SK-N-SH (cell line): ENCODE data around the gene PARD3. TPM values are rescaled to one million over a fixed set of nuclear protein-coding genes. Genes with fewer than 3 reads are reported as not detected.

Experiments
- CTCF ChIA-PET: fragments of 300-600, 350-600 bp; formaldehyde crosslinking; extraction: SDS; loops from one replicate; lab custom pipeline; 2021; lab: Yijun Ruan, JAX
- POLR2A ChIA-PET: fragments of 350-600 bp; sonication (Branson Sonifier 250); formaldehyde crosslinking; extraction: SDS; loops from one replicate; lab custom pipeline; 2020; ENCODE audit warnings: antibody characterized with exemption, inconsistent platforms; lab: Yijun Ruan, JAX
- DNase-seq: peaks from one replicate; pipeline ENCODE4 v3.0.0; 2012
- H2AFZ ChIP-seq: fragments of 200-600 bp; sonication (generic); 2 replicates; pipeline ENCODE4 v1.8.1; 2016; ENCODE audit warnings: antibody characterized with exemption, mild to moderate bottlenecking, low read depth
- H3F3A ChIP-seq: fragments of 200-600 bp; sonication (generic); replicated peaks from 2 replicates; pipeline ENCODE3; 2016; ENCODE audit warnings: antibody characterized with exemption, mild to moderate bottlenecking; ENCODE audit not compliant: insufficient read depth
- H3K27ac ChIP-seq, 2 experiments: fragments of 200-500 bp in 1 of 2; fragments of 200-600 bp in 1 of 2; sonication (Bioruptor generic) in 1 of 2; sonication (generic), shearing (Covaris generic) in 1 of 2; 2 replicates each; pipeline versions ENCODE4 v1.5.1 to v1.6.1; 2014 to 2016; ENCODE audit warnings: low read depth in 2 of 2, inconsistent platforms in 1 of 2, low read length in 1 of 2, mild to moderate bottlenecking in 1 of 2, mixed read lengths in 1 of 2
- H3K27me3 ChIP-seq: fragments of 200-600 bp; sonication (generic), shearing (Covaris generic); 2 replicates; pipeline ENCODE4 v1.6.1; 2016; ENCODE audit warnings: mixed run types; ENCODE audit not compliant: insufficient read depth
- H3K36me3 ChIP-seq, 2 experiments: fragments of 200-500 bp in 1 of 2; fragments of 200-600 bp in 1 of 2; sonication (Bioruptor generic) in 1 of 2; sonication (generic) in 1 of 2; replicated peaks in 1 of 2; 2 replicates each; pipeline versions ENCODE3 to v1.5.1; 2014 to 2016; ENCODE audit warnings: low read length in 1 of 2, mild to moderate bottlenecking in 1 of 2; ENCODE audit not compliant: insufficient read depth in 2 of 2, control insufficient read depth in 1 of 2
- H3K4me1 ChIP-seq, 2 experiments: fragments of 200-500 bp in 1 of 2; fragments of 200-600 bp in 1 of 2; sonication (Bioruptor generic) in 1 of 2; sonication (generic), shearing (Covaris generic) in 1 of 2; 2 replicates each; pipeline versions ENCODE4 v1.5.1 to v1.6.1; 2014 to 2016; ENCODE audit warnings: low read depth in 1 of 2, low read length in 1 of 2, mixed run types in 1 of 2; ENCODE audit not compliant: insufficient read depth in 2 of 2, control insufficient read depth in 1 of 2
- H3K4me2 ChIP-seq: fragments of 200-600 bp; sonication (generic), shearing (Covaris generic); 2 replicates; pipeline ENCODE4 v1.6.1; 2017; ENCODE audit warnings: mixed run types
- H3K4me3 ChIP-seq, 2 experiments: fragments of 200-500 bp in 1 of 2; fragments of 200-600 bp in 1 of 2; sonication (Bioruptor generic) in 1 of 2; sonication (generic), shearing (Covaris generic) in 1 of 2; 2 replicates each; pipeline versions ENCODE4 v1.5.1 to v1.8.1; 2014 to 2016; ENCODE audit warnings: low read depth in 2 of 2, inconsistent platforms in 1 of 2, low read length in 1 of 2, mild to moderate bottlenecking in 1 of 2, mixed read lengths in 1 of 2, moderate library complexity in 1 of 2
- H3K79me2 ChIP-seq: fragments of 200-600 bp; sonication (generic); 2 replicates; pipeline ENCODE4 v1.8.1; 2017; ENCODE audit warnings: mild to moderate bottlenecking; ENCODE audit not compliant: insufficient read depth
- H3K9ac ChIP-seq: fragments of 200-600 bp; sonication (generic); 2 replicates; pipeline ENCODE4 v1.6.1; 2017; ENCODE audit warnings: mixed run types
- H3K9me2 ChIP-seq: fragments of 200-600 bp; sonication (generic); 2 replicates; pipeline ENCODE4 v1.6.1; 2017; ENCODE audit warnings: mixed run types
- H3K9me3 ChIP-seq: fragments of 200-600 bp; sonication (generic); 2 replicates; pipeline ENCODE4 v1.6.1; 2017; ENCODE audit warnings: mixed run types, mild to moderate bottlenecking, moderate library complexity
- H4K20me1 ChIP-seq: fragments of 200-600 bp; sonication (generic); 2 replicates; pipeline ENCODE4 v1.6.1; 2017; ENCODE audit warnings: mild to moderate bottlenecking, mixed run types; ENCODE audit not compliant: insufficient read depth
- CHD2 ChIP-seq: fragments of 150-350 bp; IDR thresholded peaks from 2 replicates; pipeline ENCODE4 v1.6.1; 2018; ENCODE audit warnings: low read length; ENCODE audit not compliant: partially characterized antibody
- EZH2phosphoT487 ChIP-seq: fragments of 200-600 bp; sonication (generic); IDR thresholded peaks from 2 replicates; pipeline ENCODE4 v1.6.1; 2017; ENCODE audit warnings: low read depth, mixed run types, mild to moderate bottlenecking, antibody characterized with exemption, moderate library complexity, borderline replicate concordance
- FOSL2 ChIP-seq: IDR thresholded peaks from 2 replicates; pipeline ENCODE4 v1.4.0; 2012; ENCODE audit warnings: low read depth, mild to moderate bottlenecking, moderate library complexity, borderline replicate concordance
- GATA2 ChIP-seq: sonication (generic); formaldehyde crosslinking; IDR thresholded peaks from 2 replicates; pipeline ENCODE4 v1.5.0; 2020; ENCODE audit warnings: mild to moderate bottlenecking, missing genetic modification reagents
- JUND ChIP-seq: IDR thresholded peaks from 2 replicates; pipeline ENCODE4 v1.4.0; 2012
- MEF2A ChIP-seq: IDR thresholded peaks from 2 replicates; pipeline ENCODE4 v1.4.0; 2012; ENCODE audit warnings: low read depth, borderline replicate concordance
- POLR2AphosphoS5 ChIP-seq: IDR thresholded peaks from 2 replicates; pipeline ENCODE4 v1.6.1; 2012; ENCODE audit warnings: low read depth, low read length
- RAD21 ChIP-seq: IDR thresholded peaks from 2 replicates; pipeline ENCODE4 v1.6.1; 2012; ENCODE audit warnings: mild to moderate bottlenecking, low read length
- RCOR1 ChIP-seq: fragments of 150-350 bp; IDR thresholded peaks from 2 replicates; pipeline ENCODE4 v1.6.1; 2017; ENCODE audit warnings: antibody characterized with exemption, low read length
- TAF1 ChIP-seq: IDR thresholded peaks from 2 replicates; pipeline ENCODE4 v1.6.1; 2012; ENCODE audit warnings: low read depth, mild to moderate bottlenecking, low read length, moderate library complexity, borderline replicate concordance
- WGBS: methylation state at CpG from one replicate; pipeline ENCODE4 v1.1.6; 2017; ENCODE audit warnings: low lambda C conversion rate; 5-methylcytosine and 5-hydroxymethylcytosine counted together
- polyA plus RNA-seq, 3 experiments: library from polyadenylated mRNA; depleted of rRNA; stranded (reverse); fragments of >200 nt; gene quantifications; 2 replicates each; pipeline ENCODE4 v1.2.3, GENCODE V29; 2012
- TF ChIP-seq, protein P1 (sequence below): IDR thresholded peaks from 2 replicates; pipeline ENCODE4; 2012
- TF ChIP-seq, protein P2 (sequence below): fragments of 150-350 bp; IDR thresholded peaks from 2 replicates; pipeline ENCODE4 v1.6.1; 2017; ENCODE audit warnings: antibody characterized with exemption, low read length, low read depth, borderline replicate concordance
- TF ChIP-seq, protein P3 (sequence below): fragments of 150-350 bp; IDR thresholded peaks from 2 replicates; pipeline ENCODE4 v1.6.1; 2016; ENCODE audit warnings: mild to moderate bottlenecking, low read depth, low read length

The PARD3 gene
- polyA plus RNA-seq, 1 of the 3 experiments (the other 2 are of a cell fraction): 29.4 TPM

DNA sequence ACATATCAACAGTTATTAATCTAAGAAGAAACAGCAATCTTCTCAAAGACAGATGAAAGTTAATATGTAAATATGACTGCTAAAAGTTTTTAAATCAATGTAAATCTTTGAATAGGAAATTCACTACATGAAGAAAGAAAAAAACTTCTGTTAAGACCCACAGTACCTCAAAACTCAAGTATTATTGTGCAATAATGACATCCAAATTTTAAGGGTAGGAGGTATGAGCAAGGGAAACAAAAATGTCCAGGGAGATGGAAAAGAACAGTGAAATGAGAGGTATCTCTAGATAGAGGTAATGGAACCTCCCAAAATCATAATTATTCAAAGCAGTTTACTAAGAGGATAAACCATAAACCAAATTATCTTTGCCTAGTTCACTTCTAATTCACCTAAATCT is 436.8 kb downstream of the PARD3 start (continued):
- TF ChIP-seq EZH2phosphoT487: no peak
- TF ChIP-seq TAF1: no peak

DNA sequence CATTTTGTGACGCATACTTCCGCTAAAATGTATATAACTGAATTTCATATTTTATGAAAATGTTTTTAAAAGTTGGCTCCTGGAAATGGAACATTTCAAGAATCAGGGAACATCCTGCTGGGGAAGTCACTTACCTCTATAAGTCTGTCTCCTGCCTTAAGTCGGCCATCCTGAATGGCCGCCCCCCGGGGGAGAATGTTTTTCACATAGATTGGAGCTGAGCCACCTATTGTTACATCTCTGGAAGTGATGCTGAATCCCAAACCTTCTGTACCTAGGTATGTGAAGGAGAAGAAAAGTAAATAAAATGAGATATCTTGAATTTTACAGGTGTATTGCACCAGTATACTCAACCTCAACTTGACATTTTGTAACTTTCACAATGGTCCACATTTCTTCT is 437.3 kb downstream of the PARD3 start:
- Histone ChIP-seq H3K36me3 (peaks cover 33 to 42% of the 10 kb centered on the region in 2 experiments), H3K27me3 (no peaks in the 10 kb centered on the region), H3K4me2 (no peak overlapping the region), H2AFZ (no peak overlapping the region), H3K9ac (no peak overlapping the region), H3K9me2 (no peaks in the 10 kb centered on the region), H3K4me1 (peaks cover 3 to 11% of the 10 kb centered on the region in 2 experiments; a peak in 3 of 4 replicates), H3K9me3 (no peaks in the 10 kb centered on the region), H3F3A (peaks cover 12% of the 10 kb centered on the region), H3K27ac (no peak overlapping the region), H4K20me1 (no peaks in the 10 kb centered on the region), H3K79me2 (no peaks in the 10 kb centered on the region), H3K4me3 (no peak overlapping the region)
- TF ChIP-seq, protein P1, sequence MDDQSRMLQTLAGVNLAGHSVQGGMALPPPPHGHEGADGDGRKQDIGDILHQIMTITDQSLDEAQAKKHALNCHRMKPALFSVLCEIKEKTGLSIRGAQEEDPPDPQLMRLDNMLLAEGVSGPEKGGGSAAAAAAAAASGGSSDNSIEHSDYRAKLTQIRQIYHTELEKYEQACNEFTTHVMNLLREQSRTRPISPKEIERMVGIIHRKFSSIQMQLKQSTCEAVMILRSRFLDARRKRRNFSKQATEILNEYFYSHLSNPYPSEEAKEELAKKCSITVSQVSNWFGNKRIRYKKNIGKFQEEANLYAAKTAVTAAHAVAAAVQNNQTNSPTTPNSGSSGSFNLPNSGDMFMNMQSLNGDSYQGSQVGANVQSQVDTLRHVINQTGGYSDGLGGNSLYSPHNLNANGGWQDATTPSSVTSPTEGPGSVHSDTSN: no peak
- no peak for TF ChIP-seq RCOR1
- TF ChIP-seq RAD21: no peak
- TF ChIP-seq, protein P2, sequence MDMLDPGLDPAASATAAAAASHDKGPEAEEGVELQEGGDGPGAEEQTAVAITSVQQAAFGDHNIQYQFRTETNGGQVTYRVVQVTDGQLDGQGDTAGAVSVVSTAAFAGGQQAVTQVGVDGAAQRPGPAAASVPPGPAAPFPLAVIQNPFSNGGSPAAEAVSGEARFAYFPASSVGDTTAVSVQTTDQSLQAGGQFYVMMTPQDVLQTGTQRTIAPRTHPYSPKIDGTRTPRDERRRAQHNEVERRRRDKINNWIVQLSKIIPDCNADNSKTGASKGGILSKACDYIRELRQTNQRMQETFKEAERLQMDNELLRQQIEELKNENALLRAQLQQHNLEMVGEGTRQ: no peak
- TF ChIP-seq, protein P3, sequence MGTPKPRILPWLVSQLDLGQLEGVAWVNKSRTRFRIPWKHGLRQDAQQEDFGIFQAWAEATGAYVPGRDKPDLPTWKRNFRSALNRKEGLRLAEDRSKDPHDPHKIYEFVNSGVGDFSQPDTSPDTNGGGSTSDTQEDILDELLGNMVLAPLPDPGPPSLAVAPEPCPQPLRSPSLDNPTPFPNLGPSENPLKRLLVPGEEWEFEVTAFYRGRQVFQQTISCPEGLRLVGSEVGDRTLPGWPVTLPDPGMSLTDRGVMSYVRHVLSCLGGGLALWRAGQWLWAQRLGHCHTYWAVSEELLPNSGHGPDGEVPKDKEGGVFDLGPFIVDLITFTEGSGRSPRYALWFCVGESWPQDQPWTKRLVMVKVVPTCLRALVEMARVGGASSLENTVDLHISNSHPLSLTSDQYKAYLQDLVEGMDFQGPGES: no peak
- TF ChIP-seq MEF2A: no peak
- TF ChIP-seq JUND: no peak
- no peak for TF ChIP-seq POLR2AphosphoS5
- TF ChIP-seq FOSL2: no peak
- TF ChIP-seq CHD2: no peak
- TF ChIP-seq GATA2 (CRISPR knock-in tag): no peak
- POLR2A ChIA-PET: no interaction called here
- no peak for DNase-seq
- WGBS: 98% methylated on average over 5 of the region's 5 CpGs
- CTCF ChIA-PET: no interaction called here
